Lung (tissue), 12 donors: Measurements from ENCODE around the gene ANKRD60. TPM values are rescaled to one million over a fixed set of nuclear protein-coding genes. Genes with fewer than 3 reads are reported as not detected.

Source experiments
- ATAC-seq: fragments of 200-7000 bp; cut with Tn5 transposase; one replicate; pipeline ENCODE4 v1.9.1; 2020; ENCODE audit warnings: moderate number of reproducible peaks; ENCODE audit not compliant: insufficient read depth, low FRiP score
- DNase-seq, 3 donors: peaks; one replicate each; pipeline ENCODE4 v3.0.0-alpha.2; 2013 to 2017
- H3K27ac ChIP-seq, 2 donors: one replicate each; pipeline ENCODE4 v1.5.1; 2013; ENCODE audit warnings: mild to moderate bottlenecking in 2 of 2, moderate library complexity in 2 of 2, control low read depth in 1 of 2, inconsistent platforms in 1 of 2, low read depth in 1 of 2, low read length in 1 of 2
- H3K27me3 ChIP-seq, 3 donors: one replicate each; pipeline ENCODE4 v1.5.1; 2013; ENCODE audit warnings: low read length in 2 of 3; ENCODE audit not compliant: control insufficient read depth in 3 of 3, insufficient read depth in 3 of 3
- H3K36me3 ChIP-seq, 4 donors: one replicate each; pipeline ENCODE4 v1.5.1; 2013; ENCODE audit warnings: low read length in 4 of 4, mild to moderate bottlenecking in 1 of 4, moderate library complexity in 1 of 4; ENCODE audit not compliant: control insufficient read depth in 4 of 4, insufficient read depth in 4 of 4
- H3K4me1 ChIP-seq, 5 donors: one replicate each; pipeline ENCODE4 v1.5.1; 2013; ENCODE audit warnings: low read length in 5 of 5, mild to moderate bottlenecking in 2 of 5, moderate library complexity in 1 of 5; ENCODE audit not compliant: control insufficient read depth in 5 of 5, insufficient read depth in 5 of 5
- H3K4me3 ChIP-seq: one replicate; pipeline ENCODE4 v1.5.1; 2013; ENCODE audit warnings: mild to moderate bottlenecking, control low read depth, moderate library complexity
- H3K9ac ChIP-seq, 2 donors: one replicate each; pipeline ENCODE4 v1.5.1; 2013; ENCODE audit warnings: low read length in 2 of 2, control low read depth in 1 of 2; ENCODE audit not compliant: insufficient read depth in 1 of 2
- H3K9me3 ChIP-seq, 4 donors: one replicate each; pipeline ENCODE4 v1.5.1; 2013; ENCODE audit warnings: low read length in 3 of 4, mild to moderate bottlenecking in 1 of 4, moderate library complexity in 1 of 4; ENCODE audit not compliant: control insufficient read depth in 4 of 4, insufficient read depth in 3 of 4
- WGBS, 2 donors: extraction: QIAGEN DNeasy Blood & Tissue Kit; methylation state at CpG; one replicate each; pipeline ENCODE4 v1.1.7; 2013; 5-methylcytosine and 5-hydroxymethylcytosine counted together
- polyA plus RNA-seq, 2 donors: library from polyadenylated mRNA; stranded (reverse); fragments of 200-250 nt; gene quantifications; one replicate each; pipeline ENCODE4 v1.2.1, GENCODE V29; 2013
- total RNA-seq, 2 donors: library from RNA; depleted of rRNA in 1 of 2; stranded (reverse); fragments of >200 nt in 1 of 2; gene quantifications; one replicate each; pipeline ENCODE4 v1.2.1, GENCODE V29; 2014 to 2021
- TF ChIP-seq, protein P1 (sequence below): IDR thresholded peaks from 2 replicates; pipeline ENCODE4 v1.5.1; 2012; ENCODE audit warnings: mild to moderate bottlenecking; ENCODE audit errors: control extremely low read depth, extremely low read depth
- donor health status: control.
- donor health status: control.
- donor health status: Bipolar disorder and iron deficiency.
- donor health status: healthy.
- donor health status: DM: yes; HTN: yes; CAD: no.

ANKRD60 gene
- total and polyA plus RNA-seq, 4 donors: not detected

GRCh38 chr20:58196402-58197184 lies 31.9 kb downstream of the ANKRD60 start:
- no peak overlapping the region for H3K4me3 ChIP-seq
- H3K9ac ChIP-seq: no peak overlapping the region
- no peak overlapping the region for H3K27ac ChIP-seq
- no peak for ATAC-seq
- peaks cover 0 to 3% (median 0%) of the 10 kb centered on the region in 4 donors for H3K9me3 ChIP-seq
- no peaks in the 10 kb centered on the region for H3K36me3 ChIP-seq
- no peaks in the 10 kb centered on the region for H3K27me3 ChIP-seq
- peaks cover 0 to 6% (median 0%) of the 10 kb centered on the region in 5 donors for H3K4me1 ChIP-seq
- WGBS, 2 donors: 84 to 88% methylated on average over 24 of the region's 24 CpGs
- TF ChIP-seq, protein P1, sequence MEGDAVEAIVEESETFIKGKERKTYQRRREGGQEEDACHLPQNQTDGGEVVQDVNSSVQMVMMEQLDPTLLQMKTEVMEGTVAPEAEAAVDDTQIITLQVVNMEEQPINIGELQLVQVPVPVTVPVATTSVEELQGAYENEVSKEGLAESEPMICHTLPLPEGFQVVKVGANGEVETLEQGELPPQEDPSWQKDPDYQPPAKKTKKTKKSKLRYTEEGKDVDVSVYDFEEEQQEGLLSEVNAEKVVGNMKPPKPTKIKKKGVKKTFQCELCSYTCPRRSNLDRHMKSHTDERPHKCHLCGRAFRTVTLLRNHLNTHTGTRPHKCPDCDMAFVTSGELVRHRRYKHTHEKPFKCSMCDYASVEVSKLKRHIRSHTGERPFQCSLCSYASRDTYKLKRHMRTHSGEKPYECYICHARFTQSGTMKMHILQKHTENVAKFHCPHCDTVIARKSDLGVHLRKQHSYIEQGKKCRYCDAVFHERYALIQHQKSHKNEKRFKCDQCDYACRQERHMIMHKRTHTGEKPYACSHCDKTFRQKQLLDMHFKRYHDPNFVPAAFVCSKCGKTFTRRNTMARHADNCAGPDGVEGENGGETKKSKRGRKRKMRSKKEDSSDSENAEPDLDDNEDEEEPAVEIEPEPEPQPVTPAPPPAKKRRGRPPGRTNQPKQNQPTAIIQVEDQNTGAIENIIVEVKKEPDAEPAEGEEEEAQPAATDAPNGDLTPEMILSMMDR: no peak
- no peak for DNase-seq

DNA sequence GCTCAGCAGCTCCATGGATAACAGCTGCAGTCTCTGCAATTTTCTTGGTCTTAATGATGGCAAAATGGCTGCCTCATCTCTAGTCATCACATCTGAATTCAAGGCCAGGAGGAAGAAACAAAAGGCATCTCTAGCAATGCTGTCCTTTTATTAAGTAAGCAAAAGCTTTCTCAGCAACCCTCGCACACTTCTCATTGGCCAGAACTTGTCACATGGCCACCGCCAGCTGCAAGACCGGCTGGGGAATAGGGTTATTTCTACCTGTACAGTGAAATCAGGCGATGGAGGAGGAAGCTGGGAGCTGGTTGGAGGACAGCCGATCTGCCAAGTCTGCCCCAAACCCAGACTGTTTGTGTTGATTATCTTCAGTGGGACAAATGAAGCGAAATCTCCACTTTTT lies 33.4 kb downstream of the ANKRD60 start:
- DNase-seq (no peak), ATAC-seq (no peak)
- Histone ChIP-seq H3K4me1 (peaks cover 0 to 6% (median 0%) of the 10 kb centered on the region in 5 donors), H3K9ac (no peak overlapping the region), H3K9me3 (peaks cover 0 to 3% (median 0%) of the 10 kb centered on the region in 4 donors), H3K27me3 (no peaks in the 10 kb centered on the region), H3K4me3 (no peak overlapping the region), H3K36me3 (no peaks in the 10 kb centered on the region), H3K27ac (no peak overlapping the region)
- TF ChIP-seq, protein P1: no peak
- WGBS, 2 donors: 93% methylated on average over 6 of the region's 6 CpGs

DNA sequence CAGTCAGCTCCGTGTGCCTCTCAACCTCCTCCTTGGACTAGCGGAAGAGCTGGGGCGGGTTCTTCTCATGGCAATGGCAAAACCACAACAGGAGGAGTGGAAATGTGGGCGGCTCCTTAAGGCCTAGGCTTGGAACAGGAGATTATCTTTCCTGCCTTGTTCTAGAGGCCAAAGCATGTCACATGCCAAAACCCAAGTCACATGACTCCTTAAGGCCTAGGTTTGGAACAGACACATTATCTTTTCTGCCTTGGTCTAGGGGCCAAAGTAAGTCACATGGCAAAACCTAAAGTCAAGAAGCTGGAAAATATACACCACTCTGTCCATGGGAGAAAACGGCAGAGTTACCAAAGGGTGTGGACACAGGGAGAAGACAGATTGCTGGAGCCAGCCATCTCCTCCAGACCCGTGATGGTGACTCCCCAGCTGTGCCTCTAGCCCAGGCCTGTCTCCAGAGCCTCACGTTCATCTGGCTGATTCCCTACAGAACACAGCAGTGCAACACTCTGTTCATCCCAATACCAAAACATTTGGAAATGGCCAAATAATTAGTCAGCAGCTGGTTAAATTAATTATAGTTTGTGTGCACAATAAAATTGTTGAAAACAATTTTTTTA lies 34.2 kb downstream of the ANKRD60 start:
- no peak overlapping the region for H3K9ac ChIP-seq
- ATAC-seq: no peak
- peaks cover 0 to 5% (median 0%) of the 10 kb centered on the region in 5 donors for H3K4me1 ChIP-seq
- no peak for DNase-seq
- H3K4me3 ChIP-seq: no peak overlapping the region
- H3K9me3 ChIP-seq: peaks cover 0 to 3% (median 0%) of the 10 kb centered on the region in 4 donors
- no peaks in the 10 kb centered on the region for H3K27me3 ChIP-seq
- H3K36me3 ChIP-seq: no peaks in the 10 kb centered on the region
- no peak overlapping the region for H3K27ac ChIP-seq
- 74 to 85% methylated on average over 7 of the region's 7 CpGs for WGBS, 2 donors
- TF ChIP-seq, protein P1: no peak
